GM23248 (cell line): ENCODE data around the gene OR1D5.
"Not testable (repeated sequence)": the region's sequence is repeated elsewhere in the genome, so short reads cannot be mapped to it uniquely, and the experiment has no call there.

Experiments used
- EZH2 ChIP-seq: fragments of 200-600 bp; sonication (generic); IDR thresholded peaks from 2 replicates; pipeline ENCODE4 v1.6.1; 2018; ENCODE audit warnings: antibody characterized with exemption, mild to moderate bottlenecking; ENCODE audit not compliant: insufficient read depth, poor library complexity, severe bottlenecking
- EZH2phosphoT487 ChIP-seq: fragments of 200-600 bp; sonication (generic); IDR thresholded peaks from 2 replicates; pipeline ENCODE4 v1.6.1; 2018; ENCODE audit warnings: antibody characterized with exemption, moderate library complexity, mild to moderate bottlenecking, low read depth; ENCODE audit not compliant: insufficient read depth

- TF ChIP-seq EZH2, EZH2phosphoT487: not testable (repeated sequence)
Observed at GRCh38 chr17:3063507-3063906, at the start of gene OR1D5.
